Caco-2 (cell line): Measurements from ENCODE around the gene PCDHGA6. TPM values are rescaled to one million over a fixed set of nuclear protein-coding genes. Genes with fewer than 3 reads are reported as not detected.
A peak's percentile ranks its signal among the peaks of the same experiment; 100 is the strongest.

Experiments
- BruUV-seq: library from RNA; stranded (reverse); fragments of 400-500 nt; replicated peaks from 2 replicates; lab custom pipeline; 2021; lab: Mats Ljungman, UMichigan
- CTCF ChIA-PET: fragments of 300-600 bp; sonication (Branson Sonifier 250); formaldehyde crosslinking; loops from one replicate; lab custom pipeline; 2022; ENCODE audit warnings: antibody characterized with exemption; lab: Charles Lee
- POLR2A ChIA-PET: fragments of 300-600 bp; sonication (Branson Sonifier 250); formaldehyde crosslinking; loops from one replicate; lab custom pipeline; 2022; ENCODE audit warnings: antibody characterized with exemption; lab: Charles Lee
- DNase-seq, 2 experiments: peaks; one replicate each; pipeline versions ENCODE4 v3.0.0 to v3.0.0-alpha.2; 2020 to 2022
- H3K27me3 ChIP-seq: replicated peaks from 2 replicates; pipeline ENCODE4 v1.6.0; 2011; ENCODE audit warnings: low read length; ENCODE audit not compliant: control insufficient read depth, insufficient read depth
- H3K36me3 ChIP-seq: 2 replicates; pipeline ENCODE4 v1.5.1; 2011; ENCODE audit warnings: low read length; ENCODE audit not compliant: control insufficient read depth, insufficient read depth
- H3K4me1 ChIP-seq: fragments of 250-450 bp; sonication (Bioruptor Pico); 2 replicates; pipeline ENCODE4 v1.5.1; 2020; ENCODE audit warnings: mild to moderate bottlenecking
- H3K4me3 ChIP-seq: 2 replicates; pipeline ENCODE4 v1.5.1; 2011; ENCODE audit warnings: low read depth, mild to moderate bottlenecking, control low read depth, low read length
- H3K9me3 ChIP-seq: fragments of 250-450 bp; sonication (Bioruptor Pico); 2 replicates; pipeline ENCODE4 v1.5.1; 2020; ENCODE audit warnings: mild to moderate bottlenecking, moderate library complexity
- H3K27ac Mint-ChIP-seq: one replicate; pipeline ENCODE4 v1.8.0; 2022; ENCODE audit warnings: mixed read lengths; ENCODE audit not compliant: unreplicated experiment
- H3K27me3 Mint-ChIP-seq: one replicate; pipeline ENCODE4 v1.8.0; 2022; ENCODE audit warnings: mixed read lengths; ENCODE audit not compliant: insufficient read depth, unreplicated experiment
- H3K36me3 Mint-ChIP-seq: one replicate; pipeline ENCODE4 v1.8.0; 2022; ENCODE audit warnings: mild to moderate bottlenecking, mixed read lengths; ENCODE audit not compliant: insufficient read depth, unreplicated experiment
- H3K4me1 Mint-ChIP-seq: one replicate; pipeline ENCODE4 v1.8.0; 2022; ENCODE audit warnings: low read depth, mixed read lengths; ENCODE audit not compliant: unreplicated experiment
- H3K4me3 Mint-ChIP-seq: one replicate; pipeline ENCODE4 v1.8.0; 2022; ENCODE audit warnings: mild to moderate bottlenecking, moderate library complexity, mixed read lengths; ENCODE audit not compliant: unreplicated experiment
- H3K9me3 Mint-ChIP-seq: one replicate; pipeline ENCODE4 v1.8.0; 2022; ENCODE audit warnings: mixed read lengths; ENCODE audit not compliant: unreplicated experiment
- intact Hi-C: fragments of 100-400 bp; cut with micrococcal nuclease; formaldehyde crosslinking; loops from one replicate; pipeline ENCODE4 v1.10.0; 2022; ENCODE audit not compliant: unreplicated experiment
- total RNA-seq: library from RNA; stranded (reverse); gene quantifications from 2 replicates; pipeline ENCODE4 v1.2.3, GENCODE V29; 2022
- TF ChIP-seq, protein P1 (sequence below), 2 experiments: fragments of 200-600 bp in 1 of 2; IDR thresholded peaks; 1 replicate in 1 of 2; 2 replicates in 1 of 2; pipeline versions ENCODE4 v1.5.1 to v1.8.0; 2011 to 2022; ENCODE audit warnings: antibody characterized with exemption in 1 of 2, control low read depth in 1 of 2, inconsistent platforms in 1 of 2, low read depth in 1 of 2, low read length in 1 of 2, mild to moderate bottlenecking in 1 of 2, moderate library complexity in 1 of 2; ENCODE audit not compliant: insufficient read depth in 1 of 2, severe bottlenecking in 1 of 2, unreplicated experiment in 1 of 2

PCDHGA6 gene
- total RNA-seq, 1 experiment from 2014 or later = 0.79 TPM

DNA sequence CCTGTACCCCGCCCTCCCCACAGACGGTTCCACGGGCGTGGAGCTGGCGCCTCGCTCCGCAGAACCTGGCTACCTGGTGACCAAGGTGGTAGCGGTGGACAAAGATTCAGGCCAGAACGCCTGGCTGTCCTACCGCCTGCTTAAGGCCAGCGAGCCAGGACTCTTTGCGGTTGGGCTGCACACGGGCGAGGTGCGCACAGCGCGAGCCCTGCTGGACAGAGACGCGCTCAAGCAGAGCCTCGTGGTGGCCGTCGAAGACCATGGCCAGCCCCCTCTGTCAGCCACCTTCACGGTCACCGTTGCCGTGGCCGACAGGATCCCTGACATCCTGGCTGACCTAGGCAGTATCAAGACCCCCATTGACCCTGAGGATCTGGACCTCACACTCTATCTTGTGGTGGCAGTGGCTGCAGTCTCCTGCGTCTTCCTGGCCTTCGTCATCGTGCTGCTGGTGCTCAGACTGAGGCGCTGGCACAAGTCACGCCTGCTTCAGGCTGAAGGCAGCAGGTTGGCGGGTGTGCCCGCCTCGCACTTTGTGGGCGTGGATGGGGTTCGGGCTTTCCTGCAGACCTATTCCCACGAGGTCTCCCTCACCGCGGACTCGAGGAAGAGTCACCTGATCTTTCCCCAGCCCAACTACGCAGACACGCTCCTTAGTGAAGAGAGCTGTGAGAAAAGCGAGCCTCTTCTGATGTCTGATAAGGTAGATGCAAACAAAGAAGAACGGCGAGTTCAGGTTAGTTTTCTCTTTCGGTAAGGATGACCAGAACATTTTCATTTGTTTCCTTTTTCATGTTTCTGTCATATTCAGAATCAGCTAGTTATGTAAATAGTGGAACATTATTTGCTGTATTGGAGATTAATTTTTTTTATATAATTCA lies 7.4 kb upstream of the PCDHGA6 start:
- no peaks in the 10 kb centered on the region for H3K36me3 ChIP-seq
- H3K9me3 Mint-ChIP-seq = peaks cover 21% of the 10 kb centered on the region
- ChIA-PET POLR2A (no interaction called here), CTCF (no interaction called here)
- H3K4me3 ChIP-seq = no peak overlapping the region
- H3K27me3 Mint-ChIP-seq = no peaks in the 10 kb centered on the region
- H3K36me3 Mint-ChIP-seq = no peaks in the 10 kb centered on the region
- H3K9me3 ChIP-seq = no peaks in the 10 kb centered on the region; the same call in 1 of the 2 replicates
- no peaks in the 10 kb centered on the region for H3K4me1 Mint-ChIP-seq
- no peaks in the 10 kb centered on the region for H3K4me1 ChIP-seq
- no peak for DNase-seq
- intact Hi-C loops = no loop called here
- H3K4me3 Mint-ChIP-seq = no peak overlapping the region
- BruUV-seq = no TSS peak
- H3K27ac Mint-ChIP-seq = no peak overlapping the region
- TF ChIP-seq, protein P1, sequence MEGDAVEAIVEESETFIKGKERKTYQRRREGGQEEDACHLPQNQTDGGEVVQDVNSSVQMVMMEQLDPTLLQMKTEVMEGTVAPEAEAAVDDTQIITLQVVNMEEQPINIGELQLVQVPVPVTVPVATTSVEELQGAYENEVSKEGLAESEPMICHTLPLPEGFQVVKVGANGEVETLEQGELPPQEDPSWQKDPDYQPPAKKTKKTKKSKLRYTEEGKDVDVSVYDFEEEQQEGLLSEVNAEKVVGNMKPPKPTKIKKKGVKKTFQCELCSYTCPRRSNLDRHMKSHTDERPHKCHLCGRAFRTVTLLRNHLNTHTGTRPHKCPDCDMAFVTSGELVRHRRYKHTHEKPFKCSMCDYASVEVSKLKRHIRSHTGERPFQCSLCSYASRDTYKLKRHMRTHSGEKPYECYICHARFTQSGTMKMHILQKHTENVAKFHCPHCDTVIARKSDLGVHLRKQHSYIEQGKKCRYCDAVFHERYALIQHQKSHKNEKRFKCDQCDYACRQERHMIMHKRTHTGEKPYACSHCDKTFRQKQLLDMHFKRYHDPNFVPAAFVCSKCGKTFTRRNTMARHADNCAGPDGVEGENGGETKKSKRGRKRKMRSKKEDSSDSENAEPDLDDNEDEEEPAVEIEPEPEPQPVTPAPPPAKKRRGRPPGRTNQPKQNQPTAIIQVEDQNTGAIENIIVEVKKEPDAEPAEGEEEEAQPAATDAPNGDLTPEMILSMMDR (IDR thresholded peaks at IDR 0.05; ENCODE audit: insufficient read depth in 1 of 2, low read depth in 1 of 2, low read length in 1 of 2, severe bottlenecking in 1 of 2, unreplicated experiment in 1 of 2) = no peak
- no peaks in the 10 kb centered on the region for H3K27me3 ChIP-seq

DNA sequence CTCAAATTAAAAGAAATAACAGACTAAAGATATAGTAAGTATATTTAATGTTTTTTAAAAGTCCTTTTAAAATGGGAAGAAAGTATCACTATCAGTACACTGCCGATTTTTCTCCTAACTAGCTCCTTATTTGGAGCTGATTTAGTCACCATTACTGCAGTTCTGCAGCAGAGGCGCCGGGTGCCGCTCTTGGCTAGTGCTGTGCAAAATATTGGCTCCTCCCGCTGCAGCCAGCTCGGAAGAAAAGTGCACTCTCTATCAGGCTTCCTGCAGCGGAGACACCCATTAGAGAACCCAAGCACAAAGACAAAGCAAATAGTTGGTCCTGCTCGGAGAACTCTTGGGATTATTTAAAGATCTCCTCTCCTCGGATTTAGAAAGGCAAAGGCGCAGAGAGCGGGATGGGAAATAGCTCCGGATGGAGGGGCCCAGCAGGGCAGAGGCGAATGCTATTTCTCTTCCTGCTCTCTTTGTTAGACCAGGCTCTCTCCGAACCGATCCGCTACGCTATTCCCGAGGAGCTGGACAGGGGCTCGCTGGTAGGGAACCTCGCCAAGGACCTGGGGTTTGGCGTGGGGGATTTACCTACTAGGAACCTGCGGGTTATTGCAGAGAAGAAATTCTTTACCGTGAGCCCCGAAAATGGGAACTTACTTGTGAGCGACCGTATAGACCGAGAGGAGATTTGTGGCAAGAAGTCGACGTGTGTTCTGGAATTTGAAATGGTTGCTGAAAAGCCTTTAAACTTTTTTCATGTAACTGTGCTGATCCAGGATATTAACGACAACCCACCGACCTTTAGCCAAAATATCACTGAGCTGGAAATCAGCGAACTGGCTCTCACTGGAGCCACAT lies 3.5 kb upstream of the PCDHGA6 start, which contains the start of gene PCDHGB3:
Gene PCDHGB3 (plus strand): TSS at position 249 of the 855 bp plus-strand sequence. CDS start 153 bp downstream, at position 402.
- H3K27me3 Mint-ChIP-seq = no peaks in the 10 kb centered on the region

More for the DNA sequence above, 3.5 kb upstream of the PCDHGA6 start, which contains the start of gene PCDHGB3:
- Mint-ChIP-seq H3K9me3 (peaks cover 7% of the 10 kb centered on the region), H3K36me3 (no peaks in the 10 kb centered on the region), H3K4me3 (no peak within 1 kb of the TSS), H3K27ac (no peak within 1 kb of the TSS), H3K4me1 (no peaks in the 10 kb centered on the region)
- Histone ChIP-seq H3K36me3 (no peaks in the 10 kb centered on the region), H3K27me3 (no peaks in the 10 kb centered on the region), H3K4me1 (no peaks in the 10 kb centered on the region), H3K9me3 (no peaks in the 10 kb centered on the region; the same call in 1 of the 2 replicates), H3K4me3 (no peak within 1 kb of the TSS)
- no TSS peak for BruUV-seq
- intact Hi-C loops = no loop called here
- POLR2A ChIA-PET = no interaction called here
- TF ChIP-seq, protein P1 (IDR thresholded peaks at IDR 0.05; ENCODE audit: insufficient read depth in 1 of 2, low read depth in 1 of 2, low read length in 1 of 2, severe bottlenecking in 1 of 2, unreplicated experiment in 1 of 2) = no peak
- DNase-seq = peak in 1 of 2 experiments; percentile 19
- CTCF ChIA-PET = interaction anchor here (0.9 to 1.8 kb wide), 7 partner anchors 27 to 194 kb away, joined by 3 to 8 read pairs (median 5); partner anchors contain the start of genes PCDHB14, PCDHGB5 and TAF7
